Breast epithelium (tissue), 3 donors: Measurements from ENCODE around the gene ANP32A.

Experiments
- CTCF ChIP-seq, 3 donors: fragments of 450-650 bp; IDR thresholded peaks; one replicate each; pipeline ENCODE4 v1.5.1; 2016 to 2017; ENCODE audit warnings: antibody characterized with exemption in 3 of 3, mild to moderate bottlenecking in 3 of 3, moderate library complexity in 3 of 3
- POLR2A ChIP-seq: fragments of 450-650 bp; IDR thresholded peaks from one replicate; pipeline ENCODE4 v1.6.1; 2016; ENCODE audit warnings: antibody characterized with exemption, mild to moderate bottlenecking, moderate library complexity
- POLR2AphosphoS5 ChIP-seq, 3 donors: sonication (generic); formaldehyde crosslinking; IDR thresholded peaks; one replicate each; pipeline ENCODE4 v1.6.1; 2017; ENCODE audit warnings: antibody characterized with exemption in 3 of 3

- TF ChIP-seq POLR2A, result no peak
- TF ChIP-seq CTCF (IDR thresholded peaks at IDR 0.05), result no peak
- TF ChIP-seq POLR2AphosphoS5 (IDR thresholded peaks at IDR 0.05), result no peak
Observed at GRCh38 chr15:68767833-68768232, 52.9 kb downstream of the ANP32A start.
